NOMO-1 treated with dmso at 0.1 percent for 144 hours (cell line): ENCODE results near the gene CAAP1.
"Not testable (repeated sequence)": the region's sequence is repeated elsewhere in the genome, so short reads cannot be mapped to it uniquely, and the experiment has no call there.

ENCODE experiments used
- DNase-seq: peaks from one replicate; lab custom pipeline; 2025; ENCODE audit not compliant: unreplicated experiment; lab: John Stamatoyannopoulos, UW

CAAP1 gene

GRCh38 chr9:26850995-26851394 is 41.6 kb downstream of the CAAP1 start:
- DNase-seq, result no peak

- DNase-seq, result no peak
Measured at GRCh38 chr9:26833792-26834191, 58.8 kb downstream of the CAAP1 start.

- not testable (repeated sequence) for DNase-seq
Measured at GRCh38 chr9:26828391-26828955, 64.1 kb downstream of the CAAP1 start.

- DNase-seq, result no peak
Measured at GRCh38 chr9:26814799-26815198, 77.8 kb downstream of the CAAP1 start.

- DNase-seq, result no peak
Measured at GRCh38 chr9:26813247-26813646, 79.4 kb downstream of the CAAP1 start.

DNA sequence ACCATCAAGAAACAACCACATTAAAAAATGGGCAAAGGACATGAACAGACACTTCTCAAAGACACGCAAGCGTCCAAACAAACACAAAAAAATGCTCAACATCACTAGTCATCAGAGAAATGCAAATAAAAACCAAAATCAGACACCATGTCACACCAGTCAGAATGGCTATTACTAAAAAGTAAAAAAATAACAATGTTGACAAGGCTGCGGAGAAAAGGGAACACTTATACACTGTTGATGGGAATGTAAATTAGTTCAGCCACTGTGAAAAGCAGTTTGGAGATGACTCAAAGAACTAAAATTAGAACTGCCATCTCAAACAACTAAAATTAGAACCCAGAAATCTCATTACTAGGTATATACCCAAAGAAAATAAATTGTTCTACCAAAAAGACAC is 80.4 kb downstream of the CAAP1 start:
- no peak for DNase-seq

DNA sequence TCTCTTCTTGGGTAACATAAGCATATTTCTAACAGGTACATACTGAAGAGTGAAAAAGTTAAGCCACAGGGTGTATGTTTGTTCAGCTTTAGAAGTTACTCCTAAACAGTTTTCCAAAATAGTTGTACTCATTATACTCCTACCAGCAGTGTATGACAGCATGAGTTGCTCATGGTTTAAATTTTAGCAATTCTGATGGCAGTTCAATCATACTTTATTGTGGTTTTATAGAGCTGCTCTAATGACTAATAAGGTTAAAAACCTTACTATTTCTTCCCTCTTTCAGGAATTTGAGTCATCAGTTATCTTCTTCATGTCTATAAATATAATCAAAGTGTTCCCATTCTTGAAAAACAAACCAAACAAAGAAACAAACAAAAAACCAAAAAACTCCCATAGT is 81.5 kb downstream of the CAAP1 start:
- DNase-seq, result no peak

DNA sequence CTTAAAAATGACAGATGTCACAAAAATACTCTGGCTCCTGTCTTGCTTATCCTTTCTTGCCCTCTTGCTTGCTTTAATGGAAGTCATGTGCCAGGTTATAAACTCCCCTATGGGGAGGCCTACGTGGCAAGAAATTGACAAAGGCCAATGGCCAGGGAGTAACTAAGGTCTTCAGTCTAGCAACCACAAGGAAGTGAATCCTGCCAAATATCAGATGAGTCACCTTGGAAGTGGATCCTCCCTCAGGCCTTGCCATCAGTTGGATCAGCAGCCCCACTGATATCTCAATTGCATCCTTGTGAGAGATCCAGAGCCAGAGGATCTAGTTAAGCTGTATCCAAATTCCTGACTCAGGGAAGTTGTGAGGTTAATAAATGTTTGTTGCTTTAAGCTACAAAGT is 82.8 kb downstream of the CAAP1 start:
- no peak for DNase-seq

- DNase-seq, result no peak
Measured at GRCh38 chr9:26807161-26807560, 85.4 kb downstream of the CAAP1 start.

DNA sequence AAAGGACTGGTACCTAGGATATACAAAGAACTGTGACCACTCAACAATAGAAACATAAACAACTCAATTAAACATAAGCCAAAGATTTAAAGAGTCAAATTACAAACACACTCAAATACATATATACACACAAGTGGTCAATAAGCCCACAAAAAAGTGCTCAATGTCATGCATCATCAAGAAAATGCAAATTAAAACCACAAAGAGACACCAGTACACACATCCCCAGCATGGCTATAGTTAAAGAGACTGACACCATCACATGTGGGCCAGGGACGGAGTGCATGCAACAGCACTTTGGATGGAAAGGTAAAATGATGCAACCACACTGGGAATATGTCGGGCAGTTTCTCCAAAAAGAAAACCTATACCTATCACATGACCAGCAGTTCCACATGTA is 89.7 kb downstream of the CAAP1 start:
- DNase-seq, result no peak

GRCh38 chr9:26801772-26802171 is 90.8 kb downstream of the CAAP1 start:
- no peak for DNase-seq

- DNase-seq, result no peak
Measured at GRCh38 chr9:26800322-26800721, 92.3 kb downstream of the CAAP1 start.

DNA sequence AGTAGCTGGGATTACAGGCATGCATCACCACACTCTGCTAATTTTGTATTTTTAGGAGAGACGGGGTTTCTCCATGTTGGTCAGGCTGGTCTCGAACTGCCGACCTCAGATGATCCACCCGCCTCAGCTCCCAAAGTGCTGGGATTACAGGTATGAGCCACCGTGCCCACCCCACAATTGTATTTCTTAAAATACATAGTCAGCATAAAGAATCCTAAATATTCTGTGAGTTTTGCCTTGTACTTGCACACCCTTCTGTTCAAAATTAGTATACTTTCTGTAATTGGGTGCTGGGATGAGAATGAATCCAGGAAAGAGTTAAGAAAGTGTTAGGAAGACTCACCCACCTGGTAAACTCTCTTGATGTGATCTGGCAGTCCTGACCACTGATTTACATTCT is 101.3 kb downstream of the CAAP1 start:
- no peak for DNase-seq
